Measurements from ENCODE around the gene PPP1R37.
A peak's percentile ranks its signal among the peaks of the same experiment; 100 is the strongest.

Gene PPP1R37

GRCh38 chr19:45169602-45170001 lies 76.6 kb downstream of the PPP1R37 start:
- DNase-seq (ENCODE audit: low spot score), result no peak

- DNase-seq (ENCODE audit: low spot score), result no peak
Measured at GRCh38 chr19:45170146-45171106, 77.4 kb downstream of the PPP1R37 start.

DNA sequence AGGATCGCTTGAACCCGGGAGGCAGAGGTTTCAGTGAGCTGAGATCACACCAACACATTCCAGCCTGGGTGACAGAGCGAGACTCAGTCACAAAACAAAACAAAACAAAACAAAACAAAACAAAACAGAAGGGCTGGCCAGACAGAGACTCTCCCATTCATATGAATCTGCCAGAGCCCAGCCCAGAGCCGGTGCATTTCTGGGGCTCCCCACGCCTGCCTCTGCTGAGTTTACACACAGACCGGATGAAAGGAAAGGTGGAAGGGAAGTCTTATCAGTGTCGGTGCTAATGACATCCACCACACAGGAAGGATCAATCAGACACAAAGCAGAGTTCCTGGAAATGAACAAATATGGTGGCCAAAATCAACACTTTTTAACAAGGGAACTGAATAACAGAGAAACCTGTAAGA lies 78.2 kb downstream of the PPP1R37 start:
- DNase-seq (ENCODE audit: low spot score), result no peak

DNA sequence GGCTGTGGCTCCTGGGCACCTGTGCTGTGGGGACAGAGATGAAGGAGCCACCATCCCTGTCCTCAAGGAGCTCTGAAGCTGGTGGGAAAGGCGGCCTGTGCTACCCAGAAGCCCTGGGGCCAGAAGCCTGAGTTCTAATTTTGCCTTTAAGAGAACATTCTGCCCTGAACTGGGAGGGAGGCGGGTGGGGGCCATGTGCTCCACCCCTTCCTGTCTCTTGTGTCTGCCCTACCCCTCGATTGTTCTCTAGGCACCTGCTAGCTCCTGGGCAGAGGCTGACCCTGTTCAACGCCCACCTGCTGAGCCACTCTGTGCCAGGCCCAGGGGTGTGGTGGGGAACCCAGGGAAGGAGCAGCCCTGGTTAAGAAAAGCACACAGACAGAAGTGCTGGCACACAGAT lies 79.2 kb downstream of the PPP1R37 start:
- DNase-seq (ENCODE audit: low spot score), result no peak

- no peak for DNase-seq (ENCODE audit: low spot score)
Measured at GRCh38 chr19:45172611-45173208, 79.7 kb downstream of the PPP1R37 start.

DNA sequence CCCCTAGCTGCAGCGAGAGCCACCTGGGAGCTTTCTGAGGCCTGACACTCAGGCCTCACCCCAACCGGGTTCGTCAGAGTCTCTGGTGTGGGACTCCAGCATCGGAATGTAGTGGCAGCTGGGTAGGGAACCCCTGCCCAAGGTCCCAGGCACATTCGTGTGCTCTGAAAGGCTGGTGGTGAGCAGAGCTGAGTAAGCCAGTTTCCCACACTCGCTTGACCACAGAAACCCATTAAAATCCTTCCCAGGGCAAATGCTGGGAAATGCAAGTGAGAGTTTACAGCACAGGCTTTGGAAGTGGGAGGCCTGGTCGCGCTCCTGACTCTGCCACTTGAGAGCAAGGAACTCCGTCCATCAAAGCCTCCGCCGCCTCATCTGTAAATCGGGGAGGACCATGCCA lies 80.8 kb downstream of the PPP1R37 start:
- no peak for DNase-seq (ENCODE audit: low spot score)

DNA sequence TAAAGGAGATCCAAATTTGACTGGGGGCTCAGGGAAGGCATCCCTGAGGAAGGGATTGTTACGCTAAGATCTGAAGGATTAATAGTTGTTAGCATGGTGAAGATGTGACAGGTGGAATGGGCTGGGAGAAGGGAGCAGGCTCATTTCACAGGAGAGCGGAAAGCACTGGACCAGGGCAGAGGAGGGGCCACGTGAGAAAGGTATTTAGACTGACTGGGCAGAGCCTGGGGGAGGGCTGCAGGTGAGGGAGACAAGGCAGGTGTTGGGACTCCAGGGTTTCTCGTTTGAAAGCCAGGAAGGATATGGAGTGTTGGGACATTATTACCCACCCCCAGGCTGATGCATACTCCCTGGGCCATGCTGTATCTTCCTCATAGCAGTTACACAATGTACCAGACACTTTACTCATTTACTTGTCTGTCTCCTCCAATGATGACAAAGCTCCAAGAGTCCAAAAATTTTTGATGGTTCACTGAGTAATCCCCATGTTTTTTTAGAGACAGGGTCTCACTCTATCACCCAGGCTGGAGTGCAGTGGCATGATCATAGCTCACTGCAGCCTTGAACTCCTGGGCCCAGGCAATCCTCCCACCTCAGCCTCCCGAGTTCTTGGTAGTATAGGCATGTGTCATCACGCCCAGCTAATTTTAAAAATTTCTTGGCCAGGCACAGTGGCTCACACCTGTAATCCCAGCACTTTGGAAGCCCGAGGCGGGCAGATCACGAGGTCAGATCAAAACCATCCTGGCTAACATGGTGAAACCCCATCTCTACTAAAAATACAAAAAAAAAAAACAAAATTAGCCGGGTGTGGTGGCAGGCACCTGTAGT lies 82.8 kb downstream of the PPP1R37 start:
- no peak for DNase-seq (ENCODE audit: low spot score)

GRCh38 chr19:45177817-45178261 lies 84.9 kb downstream of the PPP1R37 start, which contains the start of gene TRAPPC6A:
Gene TRAPPC6A (minus strand): TSS chr19:45178237. CDS start chr19:45178218, 19 bp downstream.
- DNase-seq (ENCODE audit: low spot score), result no peak

- peak; percentile 99 for DNase-seq (ENCODE audit: low spot score)
Measured at GRCh38 chr19:45178262-45179071, 85.5 kb downstream of the PPP1R37 start, which contains the start of gene BLOC1S3. Gene BLOC1S3 (plus strand): TSS chr19:45178784. CDS start chr19:45179297, 513 bp downstream.

DNA sequence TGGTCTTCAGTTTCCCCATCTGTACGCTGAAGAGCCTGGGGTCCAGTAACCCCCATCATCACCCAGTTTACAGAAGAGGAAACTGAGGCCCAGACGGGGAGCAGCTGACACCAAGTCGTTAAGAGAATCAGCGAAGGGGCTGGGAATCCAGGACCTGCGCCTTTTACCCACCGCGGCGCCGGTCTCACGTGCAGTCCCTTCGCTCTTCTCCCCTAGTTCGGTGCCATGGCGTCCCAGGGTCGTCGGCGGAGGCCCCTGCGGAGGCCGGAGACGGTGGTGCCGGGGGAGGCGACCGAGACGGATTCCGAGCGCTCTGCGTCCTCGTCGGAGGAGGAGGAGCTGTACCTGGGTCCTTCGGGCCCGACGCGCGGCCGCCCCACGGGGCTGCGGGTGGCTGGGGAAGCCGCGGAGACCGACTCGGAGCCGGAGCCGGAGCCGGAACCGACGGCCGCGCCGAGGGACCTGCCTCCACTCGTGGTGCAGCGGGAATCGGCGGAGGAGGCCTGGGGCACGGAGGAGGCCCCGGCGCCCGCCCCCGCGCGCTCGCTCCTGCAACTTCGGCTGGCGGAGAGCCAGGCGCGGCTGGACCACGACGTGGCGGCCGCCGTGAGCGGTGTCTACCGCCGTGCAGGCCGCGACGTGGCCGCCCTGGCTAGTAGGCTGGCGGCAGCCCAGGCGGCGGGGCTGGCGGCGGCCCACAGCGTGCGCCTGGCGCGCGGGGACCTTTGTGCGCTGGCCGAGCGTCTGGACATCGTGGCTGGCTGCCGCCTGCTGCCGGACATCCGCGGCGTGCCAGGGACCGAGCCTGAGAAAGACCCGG lies 86.3 kb downstream of the PPP1R37 start:
- DNase-seq (ENCODE audit: low spot score), result no peak

DNA sequence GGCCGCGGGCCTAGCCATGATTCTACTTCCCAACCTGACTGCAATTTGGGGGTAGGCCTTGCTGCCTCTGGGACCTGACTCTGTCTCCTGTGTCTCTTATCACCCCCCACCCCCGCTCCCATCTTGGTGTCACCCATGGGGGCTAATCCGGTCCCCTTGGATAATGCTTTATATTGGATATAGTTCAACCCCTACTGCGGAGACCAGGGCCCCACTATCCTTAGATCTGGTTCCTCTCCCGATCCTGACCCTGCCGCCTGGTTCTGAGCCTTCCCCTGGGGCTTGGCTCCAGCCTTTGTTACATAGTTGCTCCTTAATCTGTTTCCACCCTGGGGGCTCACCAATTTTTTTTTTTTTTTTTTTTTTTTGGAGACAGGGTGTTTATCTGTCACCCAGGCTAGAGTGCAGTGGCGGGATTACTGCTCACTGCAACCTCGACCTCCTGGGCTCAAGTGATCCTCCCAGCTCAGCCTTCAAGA lies 87.0 kb downstream of the PPP1R37 start:
- no peak for DNase-seq (ENCODE audit: low spot score)

DNA sequence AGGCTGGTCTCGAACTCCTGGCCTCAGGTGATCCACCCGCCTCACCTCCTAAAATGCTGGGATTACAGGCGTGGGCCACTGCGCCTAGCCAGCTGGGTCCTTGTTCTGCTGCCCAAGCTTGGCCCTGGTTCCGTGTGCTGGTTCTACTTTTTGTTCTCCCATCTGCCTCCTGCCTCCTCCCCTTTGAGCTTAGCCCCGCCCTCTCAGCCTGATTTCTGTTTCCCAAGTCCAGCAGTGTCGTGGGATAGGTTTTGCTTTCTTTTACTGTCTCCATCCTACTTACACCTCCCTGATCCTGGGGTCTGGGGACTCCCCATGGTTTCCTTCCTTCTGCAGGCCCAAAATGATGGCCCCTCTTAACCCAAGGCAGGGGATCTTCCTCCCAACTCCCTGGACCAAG lies 88.0 kb downstream of the PPP1R37 start:
- DNase-seq (ENCODE audit: low spot score), result no peak

DNA sequence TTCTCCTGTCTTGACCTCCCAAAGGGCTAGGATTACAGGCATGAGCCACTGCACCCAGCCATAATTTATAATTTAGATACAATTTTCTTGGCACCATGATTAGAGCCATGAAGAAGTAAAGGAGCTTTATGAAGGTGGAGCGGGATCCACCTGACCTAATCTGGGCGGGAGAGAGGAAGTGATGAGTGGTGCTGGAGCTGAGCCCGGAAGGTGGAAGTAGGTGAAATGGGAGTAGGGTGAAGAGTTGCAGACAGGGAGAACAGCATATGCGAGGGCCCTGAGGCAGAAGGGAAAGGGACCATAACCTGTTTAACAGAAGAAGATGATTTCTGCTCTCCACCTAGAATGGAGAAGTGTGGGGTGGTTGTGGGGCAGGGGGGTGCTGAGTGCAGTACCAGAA lies 89.8 kb downstream of the PPP1R37 start:
- no peak for DNase-seq (ENCODE audit: low spot score)

DNA sequence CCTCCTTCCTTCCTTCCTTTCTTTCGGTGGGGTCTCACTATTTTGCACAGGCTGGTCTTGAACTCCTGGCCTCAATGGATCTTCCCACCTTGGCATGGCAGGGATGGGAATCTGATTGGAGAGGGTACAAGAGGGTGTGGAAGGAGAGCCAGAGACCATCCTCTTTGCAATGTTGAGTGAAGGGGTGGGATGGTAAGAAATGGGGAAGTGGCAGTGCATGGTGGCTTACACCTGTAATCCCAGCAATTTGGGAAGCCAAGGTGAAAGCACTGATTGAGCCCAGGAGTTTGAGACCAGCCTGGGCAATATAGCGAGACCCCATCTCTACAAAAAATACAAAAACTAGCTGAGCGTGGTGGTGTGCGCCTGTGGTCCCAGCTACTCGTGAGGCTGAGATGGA lies 91.1 kb downstream of the PPP1R37 start:
- no peak for DNase-seq (ENCODE audit: low spot score)

- DNase-seq (ENCODE audit: low spot score), result no peak
Measured at GRCh38 chr19:45186509-45187334, 93.7 kb downstream of the PPP1R37 start.

DNA sequence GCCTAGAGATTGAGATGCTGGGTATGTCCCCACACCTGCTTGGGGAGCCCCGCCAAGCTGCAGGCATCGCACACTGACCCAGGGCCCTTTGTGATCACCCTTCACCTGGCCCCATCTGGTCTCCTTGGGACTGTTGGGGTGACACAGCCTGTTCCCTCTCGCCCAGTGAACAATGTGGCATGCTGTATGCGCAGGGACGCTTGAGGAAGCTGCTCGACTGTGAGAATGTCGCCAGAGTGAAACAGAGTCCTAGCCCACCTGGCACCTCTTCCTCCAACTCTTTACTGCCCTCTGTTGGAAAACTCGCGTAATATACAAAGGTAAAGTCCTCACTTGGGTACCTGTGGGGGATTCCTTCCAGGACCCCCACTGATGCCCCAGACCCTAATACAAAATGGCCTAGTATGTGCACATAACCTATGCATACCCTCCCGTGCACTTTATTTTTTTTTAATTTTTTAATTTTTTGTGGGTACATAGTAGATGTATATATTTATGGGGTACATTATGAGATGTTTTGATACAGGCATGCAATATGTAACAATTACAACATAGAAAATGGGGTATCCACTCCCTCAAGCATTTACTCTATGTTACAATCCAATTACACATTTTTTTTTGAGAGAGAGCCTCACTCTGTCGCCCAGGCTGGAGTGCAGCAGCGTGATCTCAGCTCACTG lies 94.6 kb downstream of the PPP1R37 start:
- peak; percentile 31 for DNase-seq (ENCODE audit: low spot score)

DNA sequence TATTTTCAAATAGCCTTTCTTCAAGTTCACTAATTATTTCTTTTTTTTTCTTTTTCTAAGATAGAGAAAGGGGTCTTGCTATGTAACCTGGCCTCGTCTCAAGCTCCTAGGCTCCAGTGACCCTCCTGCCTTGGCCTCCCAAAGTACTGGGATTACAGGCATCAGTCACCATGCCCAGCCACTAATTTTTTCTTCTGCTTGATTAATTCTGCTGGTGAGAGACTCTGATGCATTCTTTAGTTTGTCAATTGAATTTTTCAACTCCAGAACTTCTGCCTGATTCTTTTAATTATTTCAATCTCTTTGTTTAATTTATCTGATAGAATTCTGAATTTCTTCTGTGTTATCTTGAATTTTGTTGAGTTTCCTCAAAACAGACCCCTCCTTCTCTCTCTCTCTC lies 97.0 kb downstream of the PPP1R37 start:
- no peak for DNase-seq (ENCODE audit: low spot score)

DNA sequence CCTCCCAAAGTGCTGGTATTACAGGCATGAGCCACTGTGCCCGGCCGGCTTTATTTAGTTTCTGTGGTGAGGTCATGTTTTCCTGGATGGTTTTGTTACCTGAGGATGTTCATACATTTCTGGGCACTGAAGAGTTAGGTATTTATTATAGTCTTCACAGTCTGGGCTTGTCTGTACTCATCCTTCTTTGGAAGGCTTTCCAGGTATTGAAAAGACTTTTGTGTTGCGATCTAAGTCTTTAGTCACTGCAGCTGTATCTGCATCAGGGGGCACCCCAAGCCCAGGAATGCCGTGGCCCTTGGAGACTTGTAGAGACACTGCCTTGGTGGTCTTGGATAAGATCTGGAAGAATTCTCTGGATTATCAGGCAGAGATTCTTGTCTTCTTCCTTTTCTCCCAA lies 98.4 kb downstream of the PPP1R37 start:
- no peak for DNase-seq (ENCODE audit: low spot score)

DNA sequence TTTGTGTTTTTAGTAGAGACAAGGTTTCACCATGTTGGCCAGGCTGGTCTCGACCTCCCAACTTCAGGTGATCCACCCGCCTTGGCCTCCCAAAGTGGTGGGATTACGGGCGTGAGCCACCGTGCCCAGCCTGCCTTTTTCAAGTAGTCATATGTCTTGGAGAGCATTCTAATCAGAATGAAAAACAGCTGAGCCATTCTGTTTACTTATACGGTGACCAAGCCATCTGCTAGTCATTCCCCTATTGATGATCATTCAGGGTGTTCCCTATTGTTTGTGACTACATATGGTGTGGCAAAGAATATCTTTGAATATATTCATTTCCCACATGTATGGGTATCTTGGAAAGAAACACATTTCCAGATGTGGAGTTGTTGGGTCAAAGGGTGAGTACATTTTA lies 102.8 kb downstream of the PPP1R37 start:
- no peak for DNase-seq (ENCODE audit: low spot score)
